GM20431 (cell line): Measurements from ENCODE around the gene UBE2G2.

Experiments used
- in situ Hi-C: fragments of 300-500 bp; cut with MseI, MboI; formaldehyde crosslinking; loops from one replicate; pipeline ENCODE4 v1.15.0; 2020; ENCODE audit warnings: low sequenced_read_pairs; ENCODE audit not compliant: unreplicated experiment

Gene UBE2G2

DNA sequence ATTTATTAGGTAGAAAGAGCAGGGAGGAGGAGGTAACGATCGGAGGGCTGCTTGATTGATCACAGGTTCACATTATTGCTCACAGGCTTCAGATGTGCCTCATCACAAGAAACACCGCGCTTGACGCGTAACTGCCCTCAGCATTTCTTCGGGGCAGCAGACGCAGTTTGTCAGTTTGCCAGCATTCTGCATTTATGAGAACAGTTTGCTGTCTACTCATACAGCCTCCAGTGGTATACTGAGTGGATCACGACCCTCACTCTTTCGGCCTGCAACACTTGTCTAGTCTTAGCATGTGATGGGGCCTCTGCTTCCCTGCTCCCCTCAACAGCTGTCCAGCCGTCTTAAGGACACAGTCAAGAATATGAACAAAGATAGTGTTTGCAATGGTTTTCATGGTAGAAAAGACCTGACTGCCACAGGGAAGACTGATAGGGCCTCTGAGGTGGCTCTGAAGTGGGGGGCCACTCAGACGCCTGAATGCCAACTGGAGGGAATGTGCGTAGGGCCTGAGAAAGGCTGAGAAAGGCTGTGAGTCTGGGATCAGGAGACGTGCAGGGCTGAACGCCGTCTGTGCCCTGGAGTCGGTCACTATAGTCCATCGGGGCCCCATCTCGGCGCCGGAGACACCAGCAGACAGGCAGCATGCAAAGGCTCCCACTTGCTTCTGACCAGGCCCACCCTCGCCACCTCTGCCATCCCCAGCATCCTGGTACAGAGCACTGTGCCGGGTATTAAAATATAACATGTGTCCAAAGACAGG, 45.0 kb downstream of the UBE2G2 start:
- in situ Hi-C loops, result no loop called here

DNA sequence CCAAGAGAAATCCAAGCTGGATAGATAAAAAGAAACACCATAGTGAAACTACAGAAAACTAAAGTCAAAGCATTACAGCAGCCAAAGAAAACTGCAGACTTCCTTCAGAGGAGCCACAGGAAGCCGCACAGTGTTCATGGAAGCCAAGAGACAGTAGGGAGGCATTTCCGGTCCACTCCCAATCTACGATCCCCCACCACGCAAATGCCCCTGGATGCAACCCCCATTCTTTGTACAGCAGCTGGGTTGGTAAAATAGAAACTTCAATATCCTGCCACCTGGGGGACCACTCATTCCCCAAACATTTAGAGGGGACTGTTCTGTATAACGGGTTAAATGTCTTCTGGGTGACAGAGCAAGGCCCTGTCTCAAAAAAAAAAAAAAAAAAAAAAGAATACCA, 46.4 kb downstream of the UBE2G2 start:
- in situ Hi-C loops, result no loop called here

DNA sequence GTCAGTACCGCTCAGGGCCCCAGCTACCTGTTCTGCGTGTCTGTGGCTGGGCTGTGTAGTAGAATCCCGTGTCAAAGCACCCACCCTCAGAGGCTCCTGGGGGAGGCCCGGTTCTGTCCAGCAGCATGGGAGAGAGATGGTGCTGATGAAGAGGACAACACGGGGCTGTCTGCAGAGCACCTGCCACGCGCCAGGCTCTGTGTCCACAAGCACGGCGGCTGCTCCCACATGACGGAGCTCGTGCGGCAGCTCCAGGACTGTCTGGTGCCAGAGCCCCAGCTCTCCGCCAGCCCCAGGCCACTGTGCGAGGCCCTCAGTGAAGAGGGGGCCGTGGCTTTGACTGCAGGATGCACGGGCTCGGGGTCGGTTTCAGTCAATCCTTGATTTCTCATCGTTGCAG, 48.3 kb downstream of the UBE2G2 start:
- in situ Hi-C loops, result no loop called here

DNA sequence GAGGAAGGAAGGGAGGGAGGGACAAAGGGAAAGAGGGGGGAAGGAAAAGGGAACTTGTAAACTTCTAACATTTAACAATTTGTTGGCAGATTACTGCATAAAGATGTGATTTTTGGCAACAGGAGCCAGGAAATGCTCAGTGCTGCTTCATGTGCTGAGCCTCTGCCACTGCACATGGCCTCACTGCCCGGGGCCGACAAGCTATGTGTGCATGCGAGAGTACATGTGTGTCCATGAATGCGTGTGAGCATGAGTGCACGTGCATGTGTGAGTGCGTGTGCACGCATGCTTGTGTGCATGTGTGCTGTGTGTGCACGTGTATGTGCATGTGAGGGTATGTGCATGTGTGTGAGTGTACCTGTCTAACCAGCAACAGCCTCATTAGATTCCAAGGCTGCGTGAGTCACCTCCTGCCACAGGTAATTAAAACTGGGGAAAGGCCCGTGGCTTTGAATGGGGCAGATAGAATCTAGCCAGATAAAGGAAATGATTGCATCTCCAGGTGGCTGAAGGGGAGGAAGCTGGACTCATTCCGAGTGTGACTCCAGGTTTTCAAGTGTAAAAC, 48.9 kb downstream of the UBE2G2 start:
- in situ Hi-C loops, result no loop called here

DNA sequence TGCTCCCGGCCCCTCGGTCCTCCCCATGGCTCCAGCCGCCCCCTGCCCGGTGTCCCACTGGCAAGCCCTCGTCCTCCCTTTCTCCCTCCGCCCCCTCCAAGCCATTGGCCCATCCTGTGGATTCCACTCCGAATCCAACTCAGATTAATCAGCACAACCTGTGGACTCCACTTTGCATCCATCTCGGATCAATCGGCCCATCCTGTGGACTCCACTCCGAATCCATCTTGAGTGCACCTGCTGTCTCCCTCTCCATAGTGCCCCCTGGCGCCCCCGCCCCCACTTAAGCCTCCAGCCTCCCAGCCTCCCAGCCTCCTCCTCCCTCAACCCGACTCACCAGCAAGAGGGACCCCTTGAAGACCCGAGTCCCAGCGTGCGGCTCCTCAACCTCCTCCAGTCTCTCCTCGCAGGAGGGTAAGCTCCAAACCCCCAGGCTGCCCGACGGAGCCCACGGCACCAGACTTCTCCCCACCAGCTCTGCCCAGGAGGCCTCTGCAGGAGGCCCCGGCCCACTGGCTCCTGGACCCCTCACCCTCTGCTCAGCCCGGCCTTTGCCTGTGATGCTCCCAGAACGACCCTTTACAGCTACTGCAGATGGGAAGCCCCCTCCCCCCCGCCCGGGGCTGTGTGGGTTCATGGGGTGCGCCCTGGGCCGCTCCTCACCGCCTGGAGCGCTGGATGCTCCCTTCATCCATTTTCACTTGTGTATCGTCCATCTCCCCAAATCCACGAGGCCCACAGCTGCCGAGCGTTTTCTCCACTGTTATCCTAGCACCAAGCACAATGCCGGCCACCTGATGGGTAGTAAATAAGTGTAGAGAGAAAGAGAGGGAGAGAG, 49.6 kb downstream of the UBE2G2 start:
- in situ Hi-C loops, result no loop called here

DNA sequence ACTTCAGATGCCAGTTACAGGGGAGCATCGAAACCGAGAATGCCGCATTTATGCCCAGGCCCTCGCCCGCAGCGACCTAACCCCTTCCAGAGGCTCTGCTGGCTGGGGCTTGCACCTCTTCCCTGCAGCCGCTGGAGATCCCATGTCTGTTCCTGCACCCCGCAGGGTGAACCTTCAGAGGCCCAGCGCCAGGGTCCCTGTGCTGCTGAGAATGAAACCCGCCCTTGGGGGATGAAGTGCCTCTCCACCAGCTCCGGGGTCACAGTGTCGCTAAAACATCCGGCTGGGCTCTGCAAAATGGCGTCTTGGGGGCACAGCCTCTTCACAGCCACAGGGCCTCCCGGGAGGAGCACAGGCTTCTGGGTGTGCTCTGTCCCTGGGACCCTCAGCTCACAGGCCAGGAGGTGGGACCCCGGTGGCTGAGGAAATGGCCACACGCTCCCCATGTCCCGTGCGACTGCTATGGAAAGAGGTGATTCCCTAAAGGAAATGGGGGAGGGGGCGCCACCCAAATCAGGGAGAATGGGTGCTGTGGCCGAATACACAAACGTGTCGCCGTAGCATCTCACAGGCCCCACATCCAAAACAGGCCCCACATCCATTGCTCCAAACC, 50.3 kb downstream of the UBE2G2 start:
- in situ Hi-C loops, result no loop called here

DNA sequence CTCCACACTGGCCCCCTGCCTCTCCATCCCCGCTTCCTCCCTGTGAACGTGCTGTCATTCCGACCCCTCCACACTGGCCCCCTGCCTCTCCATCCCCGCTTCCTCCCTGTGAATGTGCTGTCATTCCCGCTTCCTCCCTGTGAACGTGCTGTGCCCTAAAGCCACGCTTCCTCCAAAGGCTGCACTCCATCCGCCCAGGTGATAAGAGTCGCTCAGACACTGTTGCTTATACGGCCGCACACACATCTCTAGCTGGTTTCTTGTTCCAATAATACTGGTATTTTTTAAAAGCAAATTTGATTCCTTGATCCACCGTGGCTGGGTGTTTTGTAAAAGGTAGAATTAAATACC, 51.0 kb downstream of the UBE2G2 start:
- in situ Hi-C loops, result no loop called here

DNA sequence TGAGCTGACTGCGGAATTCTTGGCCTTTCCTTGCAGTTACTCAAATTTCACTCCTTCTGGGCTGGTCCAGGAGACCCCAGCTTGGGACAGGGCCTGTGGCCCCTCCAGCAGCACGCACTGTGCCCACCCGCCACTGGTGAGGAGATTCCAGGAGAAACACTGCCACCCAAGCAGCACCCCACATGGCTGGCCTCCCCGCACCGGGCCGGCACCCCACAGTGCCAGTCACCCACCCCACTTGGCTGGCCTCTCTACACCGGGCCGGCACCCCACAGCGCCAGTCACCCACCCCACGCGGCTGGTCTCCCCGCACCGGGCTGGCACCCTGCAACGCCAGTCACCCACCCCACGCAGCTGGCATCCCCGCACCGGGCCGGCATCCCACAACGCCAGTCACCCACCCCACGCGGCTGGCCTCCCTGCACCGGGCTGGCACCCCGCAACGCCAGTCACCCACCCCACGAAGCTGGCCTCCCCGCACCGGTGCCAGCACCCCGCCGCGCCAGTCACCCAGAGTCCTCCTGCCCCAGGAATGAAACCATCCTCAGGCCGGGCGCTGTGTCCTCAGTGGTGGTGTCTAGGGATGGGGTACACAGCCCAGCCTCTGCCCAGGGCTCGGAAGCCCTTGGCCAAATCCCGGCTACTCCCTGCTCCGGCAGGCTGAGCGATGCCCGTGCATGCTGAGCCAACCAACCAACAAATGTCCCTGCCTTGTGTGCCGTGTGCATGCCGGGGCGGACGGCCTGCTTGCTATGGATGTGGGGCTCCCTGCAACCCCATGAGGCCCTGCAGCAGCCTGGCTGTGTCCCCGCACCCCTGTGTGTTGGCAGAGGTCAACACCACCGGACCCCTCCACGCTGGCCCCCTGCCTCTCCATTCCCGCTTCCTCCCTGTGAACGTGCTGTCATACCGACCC, 51.6 kb downstream of the UBE2G2 start:
- in situ Hi-C loops, result no loop called here

DNA sequence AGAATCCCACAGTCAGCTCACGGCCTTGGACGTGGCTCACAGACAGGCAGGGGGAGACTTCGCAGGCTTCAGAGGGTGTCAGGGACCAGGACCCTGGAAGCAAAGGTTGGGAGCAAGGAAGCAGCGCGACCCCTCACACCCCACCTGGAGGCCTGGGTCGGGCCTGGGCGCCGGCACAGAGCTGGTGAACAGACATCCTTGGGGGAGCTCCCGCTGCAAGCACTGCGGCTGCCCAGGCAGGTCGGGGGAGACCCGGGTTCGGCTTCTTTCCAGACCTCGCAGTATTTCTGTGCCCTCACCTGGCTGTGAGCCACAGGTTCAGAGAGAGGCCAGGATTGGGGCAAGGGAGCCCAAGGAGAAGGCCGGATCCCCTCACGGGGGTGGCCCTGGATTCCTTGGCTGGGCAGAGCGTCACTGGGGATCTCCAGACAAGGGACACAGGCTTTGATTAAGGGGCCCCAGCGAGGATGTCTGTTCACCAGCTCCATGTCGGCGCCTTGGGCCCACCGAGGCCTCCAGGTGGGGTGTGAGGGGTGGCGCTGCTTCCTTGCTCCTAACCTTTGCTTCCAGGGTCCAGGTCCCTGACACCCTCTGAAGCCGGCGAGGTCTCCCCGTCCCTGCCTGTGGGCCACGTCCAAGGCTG, 52.4 kb downstream of the UBE2G2 start:
- in situ Hi-C loops, result no loop called here

DNA sequence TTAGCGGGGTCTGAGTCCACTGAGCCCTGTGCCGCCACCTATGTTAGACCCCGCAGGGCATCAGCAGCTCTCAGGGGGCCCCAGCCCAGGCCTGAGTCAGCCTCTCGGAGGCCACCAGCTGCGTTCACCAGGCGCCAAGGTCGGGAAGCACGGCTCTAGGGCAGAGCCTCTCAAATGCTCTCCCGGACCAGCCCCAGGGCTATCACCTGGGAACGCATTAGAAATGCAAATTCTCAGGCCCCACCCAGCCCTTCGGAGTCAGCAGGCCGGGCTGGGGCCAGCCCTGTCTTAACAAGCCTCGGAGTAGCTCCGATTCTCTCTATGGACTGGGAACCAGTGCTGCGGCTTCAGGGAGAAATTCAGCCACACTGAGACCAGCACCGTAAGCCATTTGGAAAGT, 53.0 kb downstream of the UBE2G2 start:
- in situ Hi-C loops, result no loop called here

DNA sequence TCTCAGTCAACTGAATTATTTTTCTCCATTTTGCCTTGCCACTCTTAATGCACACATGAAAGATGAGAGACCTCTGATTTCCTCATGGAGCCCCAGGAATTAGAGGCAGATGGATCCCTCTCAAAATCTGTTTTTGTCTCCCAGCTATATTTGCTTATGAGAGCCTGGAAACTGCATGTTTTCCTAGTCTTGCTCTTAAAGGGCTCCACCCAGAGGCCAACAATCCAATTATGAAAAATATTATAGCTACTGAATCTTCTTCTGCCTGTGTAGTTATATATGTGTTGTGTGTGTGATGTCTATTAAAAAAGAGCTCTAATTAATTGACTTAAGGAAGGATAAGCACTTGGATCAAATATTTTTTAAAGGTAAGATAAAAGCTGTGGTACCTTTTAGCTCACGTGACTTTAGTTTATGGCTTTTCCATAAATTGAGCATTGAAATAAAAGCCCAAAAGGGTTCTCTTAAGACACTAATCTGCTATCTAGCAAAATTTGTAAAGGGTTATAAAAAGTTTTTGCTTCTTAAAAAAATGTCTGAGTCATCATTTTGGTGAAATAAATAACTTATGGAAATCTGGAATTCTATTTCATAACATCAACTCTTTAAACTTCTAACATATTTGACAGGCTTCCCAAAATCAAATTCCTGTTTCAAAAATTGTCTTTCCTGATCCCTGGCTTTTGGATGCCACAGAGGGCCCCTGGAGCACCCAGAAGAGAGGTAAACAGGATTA, 59.0 kb downstream of the UBE2G2 start:
- in situ Hi-C loops, result no loop called here

DNA sequence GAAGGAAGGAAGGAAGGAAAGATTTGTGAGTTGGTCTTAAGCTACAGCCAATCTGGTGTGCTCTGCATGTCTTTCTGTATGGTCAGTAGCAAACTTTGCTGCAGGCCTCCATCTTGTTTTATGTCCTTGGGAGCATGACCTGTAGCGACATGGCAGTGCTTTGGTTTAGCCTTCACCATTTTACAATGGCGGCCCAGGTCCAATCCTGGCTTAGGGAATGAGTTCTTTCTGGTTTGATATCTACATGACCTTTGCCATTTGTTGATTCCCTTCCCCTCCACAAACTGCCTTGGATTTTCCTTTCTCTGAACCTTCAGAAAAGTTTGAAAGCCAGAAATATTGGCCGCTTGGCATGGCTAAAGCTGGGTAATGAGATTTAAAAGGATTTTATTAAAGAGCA, 59.7 kb downstream of the UBE2G2 start:
- in situ Hi-C loops, result no loop called here

DNA sequence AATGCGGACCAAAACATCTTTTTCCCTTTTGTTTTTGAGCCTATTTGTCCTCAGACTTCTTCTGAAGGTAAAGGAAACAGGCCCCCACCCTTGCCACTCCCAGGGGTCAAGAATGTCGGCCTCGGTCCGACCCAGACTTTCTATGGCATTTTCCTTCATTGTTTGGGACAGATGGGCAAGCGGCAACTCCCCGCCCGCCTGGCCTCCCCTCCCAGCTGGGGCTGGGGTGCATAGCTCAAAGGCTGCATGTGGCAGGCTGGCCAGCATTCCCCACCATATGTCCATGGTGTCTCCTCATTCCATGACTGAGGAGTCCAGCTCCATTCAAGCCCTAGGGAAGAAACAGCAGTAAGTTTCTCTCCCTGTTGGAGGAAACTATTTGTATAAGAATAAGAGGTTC, 60.9 kb downstream of the UBE2G2 start:
- in situ Hi-C loops, result no loop called here

DNA sequence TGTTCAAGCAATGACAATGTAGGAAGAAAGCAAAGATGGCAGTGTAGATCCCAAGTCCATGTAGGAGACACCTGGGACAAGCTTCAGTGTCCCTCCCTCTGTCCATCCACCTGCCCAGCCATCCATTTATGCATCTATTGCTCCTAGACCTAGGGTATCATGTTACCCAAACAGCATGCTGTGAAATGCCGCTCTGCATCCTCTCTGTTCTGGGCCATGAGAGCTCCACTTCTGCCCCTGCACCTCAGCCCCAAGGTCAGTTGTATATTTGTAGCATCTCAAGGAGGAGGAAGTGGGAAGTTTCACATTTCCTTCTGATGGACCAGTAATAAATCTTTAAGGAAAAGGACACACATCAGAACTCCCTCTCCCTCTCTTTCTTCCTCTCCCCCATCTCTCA, 62.3 kb downstream of the UBE2G2 start:
- in situ Hi-C loops, result no loop called here

DNA sequence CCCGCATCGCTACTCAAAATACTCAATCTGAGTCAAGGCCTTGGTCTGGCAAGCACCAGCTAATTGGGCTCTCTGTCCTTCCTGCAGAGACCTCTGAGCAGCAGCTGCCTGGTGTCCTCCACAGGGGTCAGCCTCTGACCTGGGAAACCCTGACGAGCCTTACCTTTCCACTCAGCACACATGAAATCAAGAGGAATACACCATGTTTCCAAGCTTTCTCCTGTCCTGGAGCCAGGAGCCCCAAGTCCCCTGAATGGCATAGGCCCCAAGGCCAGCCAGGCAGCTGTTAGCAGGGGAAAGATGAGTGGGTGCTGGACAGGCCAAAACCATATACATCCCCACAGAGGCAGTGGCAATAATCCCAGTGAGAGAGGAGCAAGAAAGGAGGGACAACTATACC, 63.0 kb downstream of the UBE2G2 start:
- in situ Hi-C loops, result no loop called here

DNA sequence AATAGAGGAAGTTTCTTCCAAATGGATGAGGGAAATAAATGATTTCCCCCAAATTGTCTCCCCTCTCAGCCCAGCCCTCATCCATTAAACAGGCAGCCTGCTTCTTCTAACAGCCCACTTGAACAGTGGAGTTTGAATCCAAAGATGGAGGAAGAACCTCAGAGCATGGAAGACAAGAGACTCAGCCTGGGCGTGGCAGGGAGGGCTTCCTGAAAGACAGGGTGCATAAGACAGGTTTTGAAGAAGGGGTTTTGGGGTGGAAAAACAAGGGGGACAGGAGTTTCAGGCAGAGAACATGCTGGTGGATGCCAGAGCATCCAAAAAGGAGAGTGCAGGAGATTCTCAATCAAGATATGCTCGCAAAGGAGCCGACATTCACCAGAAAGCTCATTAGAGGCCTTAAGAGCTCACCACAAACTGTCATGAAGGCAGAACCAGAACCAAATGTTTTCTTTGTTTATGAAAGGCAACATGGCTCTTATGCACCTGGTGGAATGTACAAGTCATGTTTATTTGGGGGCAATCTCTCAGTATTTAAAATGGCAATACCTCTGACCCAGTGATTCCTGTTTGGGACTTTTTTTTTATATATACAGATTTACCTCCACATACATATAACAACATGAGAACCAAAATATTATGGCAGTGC, 63.8 kb downstream of the UBE2G2 start:
- in situ Hi-C loops, result no loop called here

DNA sequence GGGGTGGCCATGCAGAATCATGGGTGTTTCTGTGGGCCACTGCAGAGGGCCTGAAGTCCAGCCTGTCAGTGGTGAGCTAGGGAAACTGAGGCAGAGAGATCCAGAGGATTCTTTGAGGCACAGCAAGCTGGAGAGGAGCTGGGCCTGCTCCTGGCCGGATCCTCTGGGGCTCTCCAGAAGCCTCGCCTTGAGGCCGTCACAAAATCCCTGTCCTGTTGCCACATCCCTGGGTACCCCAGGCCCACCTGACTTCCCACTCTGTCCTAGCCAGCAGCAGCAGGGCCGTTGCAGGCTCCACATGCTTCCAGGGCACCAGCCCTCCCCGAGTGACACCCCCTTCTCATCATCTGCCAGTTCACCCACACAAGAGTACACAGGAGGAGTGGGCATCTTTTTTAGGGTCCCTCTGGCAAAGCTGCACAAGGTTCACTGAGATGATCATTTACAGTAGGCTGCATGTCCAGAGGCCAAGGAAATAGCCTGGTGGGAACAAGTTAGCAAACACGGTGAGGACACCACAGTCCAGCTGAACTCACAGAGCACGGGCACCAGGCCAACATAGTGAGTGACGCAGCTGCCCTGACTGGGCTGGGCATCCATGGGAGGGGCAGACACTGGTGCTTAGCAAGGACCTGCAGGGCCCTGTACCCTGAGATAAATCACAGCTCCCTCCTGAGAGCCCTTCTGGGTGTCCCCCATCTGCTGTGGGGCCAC, 65.2 kb downstream of the UBE2G2 start:
- in situ Hi-C loops, result no loop called here

DNA sequence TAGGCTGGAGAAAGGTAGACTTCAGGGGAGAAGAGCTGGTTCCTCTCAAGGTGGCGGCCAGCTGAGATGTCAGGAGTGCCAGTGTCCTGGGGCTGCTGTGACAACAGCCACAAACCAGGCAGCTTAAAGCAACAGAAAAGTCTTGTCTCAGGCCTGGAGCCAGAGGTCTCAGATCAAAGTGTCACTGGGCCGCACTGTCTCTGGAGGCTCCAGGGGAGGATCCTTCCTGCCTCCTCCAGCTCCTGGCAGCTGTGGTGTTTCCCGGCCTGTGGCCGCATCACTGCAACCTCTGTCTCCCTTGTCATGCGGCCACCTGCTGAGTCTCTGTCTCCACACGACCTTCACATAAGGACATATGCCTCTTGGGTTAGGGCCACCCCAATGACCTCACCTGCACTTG, 65.8 kb downstream of the UBE2G2 start:
- in situ Hi-C loops, result no loop called here
